Colon (tissue), 2 donors: ENCODE results near the gene UTP15.

ENCODE experiments used
- FAIRE-seq: peaks from 2 replicates; lab custom pipeline; 2012; peaks lifted over from hg19 to GRCh38; lab: Jason Lieb, UNC
- donor health status: control.
- donor health status: control.

UTP15 gene

GRCh38 chr5:73565139-73565968 lies at the start of gene UTP15, which contains the start of gene ANKRA2:
TSS of gene UTP15 (plus strand) at chr5:73565743. CDS start at chr5:73567345, 1,602 bp downstream.
TSS of gene ANKRA2 (minus strand) at chr5:73565639. CDS start at chr5:73562881, 2,758 bp downstream.
- FAIRE-seq = peak; percentile 31

GRCh38 chr5:73519531-73520283 lies 45.8 kb upstream of the UTP15 start:
- no peak for FAIRE-seq

DNA sequence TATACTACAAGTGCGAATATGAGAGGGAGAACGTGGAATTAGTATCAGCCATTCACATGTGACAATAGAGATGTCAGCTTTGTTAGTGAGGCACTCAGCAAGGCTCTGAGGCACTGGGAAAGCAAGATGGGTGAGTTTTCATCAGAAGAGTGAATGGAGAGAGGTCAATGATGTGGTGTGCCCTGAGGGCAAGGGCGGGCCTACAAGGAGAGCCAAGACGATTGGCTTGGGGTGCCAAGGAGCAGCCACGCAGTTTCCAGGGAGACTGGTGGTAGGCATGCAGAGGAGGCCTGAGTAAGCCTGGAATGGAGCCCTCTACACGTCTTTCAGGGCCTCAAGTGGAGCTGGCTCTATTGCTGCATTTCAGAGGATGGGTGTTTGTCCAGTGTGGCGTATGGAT lies 42.6 kb upstream of the UTP15 start:
- FAIRE-seq = no peak

DNA sequence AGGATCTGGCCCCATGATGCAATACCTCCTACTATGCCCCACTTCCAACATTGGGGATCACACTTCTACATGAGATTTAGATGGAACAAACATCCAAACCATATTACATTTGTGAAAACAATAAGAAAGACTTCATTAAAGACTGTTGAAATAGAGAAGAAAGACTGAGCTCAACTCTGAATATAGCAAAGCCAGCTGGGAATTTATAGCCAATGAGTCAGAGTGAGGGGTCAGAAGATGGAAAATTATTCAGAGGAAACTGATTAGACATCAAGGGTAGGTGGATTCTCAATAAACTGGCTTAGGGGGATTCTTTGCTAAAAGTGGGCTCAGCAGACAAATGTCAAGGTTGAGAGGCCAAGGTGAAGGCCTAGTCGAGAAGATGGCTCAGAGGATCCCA lies 41.7 kb upstream of the UTP15 start:
- FAIRE-seq = no peak

GRCh38 chr5:73525606-73526203 lies 39.8 kb upstream of the UTP15 start:
- no peak for FAIRE-seq

- no peak for FAIRE-seq
Observed at GRCh38 chr5:73528248-73528647, 37.3 kb upstream of the UTP15 start.

- FAIRE-seq = no peak
Observed at GRCh38 chr5:73529081-73529480, 36.5 kb upstream of the UTP15 start.

DNA sequence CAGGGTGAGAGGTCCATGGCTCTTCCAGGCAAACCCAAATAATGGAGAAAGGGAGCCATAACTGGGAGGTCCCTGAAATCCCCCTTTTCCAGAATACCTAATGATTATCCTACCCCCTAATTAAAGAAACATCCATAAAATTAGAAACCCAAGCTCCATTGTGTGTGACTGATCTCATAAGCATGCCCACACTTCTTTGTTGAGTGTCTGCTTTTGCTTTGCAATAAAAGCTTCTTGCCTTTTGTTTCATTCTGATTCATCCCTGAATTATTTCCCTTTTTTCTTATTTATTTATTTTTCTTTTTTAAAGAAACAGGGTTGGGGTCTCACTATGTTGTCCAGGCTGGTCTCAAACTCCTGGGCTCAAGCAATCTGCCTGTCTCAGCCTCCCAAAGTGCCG lies 34.2 kb upstream of the UTP15 start:
- no peak for FAIRE-seq

- FAIRE-seq = no peak
Observed at GRCh38 chr5:73532195-73532594, 33.3 kb upstream of the UTP15 start.

GRCh38 chr5:73534011-73534644 lies 31.4 kb upstream of the UTP15 start:
- FAIRE-seq = no peak

DNA sequence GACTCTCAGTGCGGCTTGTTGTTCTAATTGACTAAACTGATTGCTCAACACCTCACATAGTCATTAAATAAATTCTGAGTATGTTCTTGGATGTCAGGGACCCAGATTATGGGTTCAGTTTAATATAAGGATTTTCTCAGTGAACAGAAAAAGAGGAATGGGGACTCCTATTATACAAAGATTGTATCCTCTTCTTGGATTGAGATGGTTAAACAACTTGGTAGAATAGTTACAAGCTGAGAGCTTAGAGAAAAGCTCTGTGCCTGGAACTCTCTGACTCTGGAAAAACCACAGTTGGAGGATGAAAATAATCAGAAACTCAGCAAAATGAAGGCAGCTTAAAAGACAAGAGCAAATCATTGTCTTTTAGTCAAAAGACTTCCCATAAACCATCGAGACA lies 30.6 kb upstream of the UTP15 start:
- no peak for FAIRE-seq

DNA sequence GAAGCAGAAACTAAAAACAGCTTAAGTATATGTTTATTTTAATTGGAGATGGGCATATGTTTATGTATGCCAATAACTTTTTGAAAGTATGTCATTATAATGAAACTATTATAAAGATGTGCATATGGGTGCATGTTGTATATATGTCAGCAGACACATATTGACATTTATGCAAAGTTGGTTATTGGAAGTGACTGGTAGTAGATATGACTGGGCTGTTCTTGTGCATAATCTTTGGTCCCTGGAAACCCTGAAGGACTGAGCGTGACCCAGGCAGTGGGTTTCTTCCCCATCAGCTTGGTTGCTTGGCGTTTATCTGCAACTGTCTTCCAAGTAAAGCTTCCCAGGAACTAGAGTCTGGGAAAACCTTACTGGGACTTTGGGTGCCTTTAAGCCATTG lies 25.8 kb upstream of the UTP15 start:
- FAIRE-seq = no peak

DNA sequence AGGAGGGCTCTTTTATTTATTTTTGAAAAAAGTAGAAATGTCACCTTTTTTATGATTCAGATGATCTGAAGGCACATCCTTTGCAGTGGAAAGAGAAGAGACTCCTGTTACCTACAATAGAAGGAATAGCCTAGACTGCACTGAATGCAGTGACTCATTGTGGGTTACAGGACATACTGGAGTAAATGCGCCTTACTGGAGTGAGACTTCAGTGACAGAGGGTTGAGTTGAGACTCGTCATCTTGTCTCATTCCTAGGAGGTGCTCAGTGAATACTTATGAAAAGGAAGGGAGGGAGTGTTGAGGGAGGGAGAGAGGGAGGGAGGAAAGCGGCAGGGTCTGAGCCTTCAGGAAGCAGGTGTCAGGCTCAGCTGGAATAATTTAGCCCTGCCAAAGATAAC lies 25.4 kb upstream of the UTP15 start:
- no peak for FAIRE-seq

DNA sequence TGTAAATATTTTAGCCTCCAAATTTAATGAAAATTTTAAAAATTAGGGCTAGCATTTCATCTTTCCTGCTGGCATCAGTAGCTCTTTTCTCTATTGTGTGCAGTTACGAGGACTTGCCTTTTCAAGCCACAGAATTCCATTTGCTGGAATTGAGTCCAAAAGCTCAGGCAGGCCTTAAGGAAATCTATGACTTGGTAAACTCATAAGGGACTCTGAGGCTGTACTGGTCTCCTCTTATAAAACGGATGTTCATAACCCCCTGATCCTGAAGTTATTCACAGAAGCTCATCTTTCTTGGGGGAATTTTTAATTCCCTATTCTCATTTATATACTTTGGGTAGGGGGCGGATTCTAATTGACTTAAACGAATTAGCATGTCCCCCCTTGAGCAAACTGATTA lies 23.5 kb upstream of the UTP15 start:
- FAIRE-seq = no peak

DNA sequence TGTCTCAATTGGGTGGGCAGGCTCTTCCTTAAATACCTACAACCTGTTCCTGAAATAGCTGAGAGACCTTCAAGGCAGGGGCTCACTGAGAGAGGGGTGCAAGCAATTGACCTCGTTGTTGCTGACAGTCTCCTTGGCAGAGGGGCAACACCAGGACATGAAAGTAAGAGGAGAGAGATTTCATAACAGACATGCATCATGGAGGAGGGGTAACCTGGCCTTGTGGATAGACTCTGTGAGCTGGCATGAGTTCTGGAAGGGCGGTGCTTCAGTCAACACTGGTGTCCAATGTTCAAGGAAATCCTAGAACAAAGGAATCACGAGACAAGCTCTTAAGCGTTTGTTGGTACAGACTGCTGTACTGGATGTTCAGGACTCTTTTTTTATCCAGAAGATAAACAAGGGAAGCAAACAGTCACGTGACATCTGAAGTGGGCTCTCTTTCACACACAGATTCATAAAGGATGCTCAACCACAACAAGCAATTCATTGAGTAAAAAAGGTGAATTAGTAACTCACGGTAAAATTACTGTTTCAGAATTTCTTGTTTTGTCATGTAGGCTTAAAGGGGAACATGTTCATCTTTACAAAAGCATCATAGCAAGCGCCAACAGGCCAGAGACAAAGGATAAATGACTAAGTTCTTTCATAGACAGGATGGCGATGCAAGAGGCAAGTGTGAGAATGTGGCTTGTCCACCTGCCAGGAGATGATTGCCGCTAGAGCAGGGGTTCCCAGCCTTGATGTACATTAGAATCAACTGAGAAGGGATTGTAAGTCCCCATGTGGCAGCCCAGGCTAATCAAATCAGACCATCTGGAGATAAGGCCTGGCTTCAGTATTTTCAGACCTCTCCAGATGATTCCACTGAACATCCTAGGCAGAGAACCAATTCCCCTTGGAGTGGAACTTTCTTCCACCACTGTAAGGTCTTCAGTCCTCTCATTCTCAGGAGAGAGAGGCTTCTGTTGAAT lies 20.8 kb upstream of the UTP15 start:
- FAIRE-seq = no peak

DNA sequence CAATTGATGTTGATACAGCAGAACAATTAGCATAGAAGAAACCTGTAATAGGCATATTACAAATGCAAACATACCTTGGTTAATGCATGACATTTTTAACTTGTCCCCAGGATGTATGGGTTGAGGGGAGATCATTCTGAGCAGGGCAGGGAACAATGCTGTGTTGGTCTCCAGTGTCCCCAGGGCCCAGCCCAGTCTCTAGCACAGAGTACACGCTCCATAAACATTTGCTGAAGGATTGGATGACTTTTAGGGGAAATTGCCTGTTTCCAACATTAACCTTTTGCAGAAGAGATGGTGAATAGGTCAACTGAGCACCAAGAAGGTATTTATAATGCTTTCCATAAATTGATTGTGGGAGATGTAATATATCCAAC lies 20.2 kb upstream of the UTP15 start:
- FAIRE-seq = no peak

DNA sequence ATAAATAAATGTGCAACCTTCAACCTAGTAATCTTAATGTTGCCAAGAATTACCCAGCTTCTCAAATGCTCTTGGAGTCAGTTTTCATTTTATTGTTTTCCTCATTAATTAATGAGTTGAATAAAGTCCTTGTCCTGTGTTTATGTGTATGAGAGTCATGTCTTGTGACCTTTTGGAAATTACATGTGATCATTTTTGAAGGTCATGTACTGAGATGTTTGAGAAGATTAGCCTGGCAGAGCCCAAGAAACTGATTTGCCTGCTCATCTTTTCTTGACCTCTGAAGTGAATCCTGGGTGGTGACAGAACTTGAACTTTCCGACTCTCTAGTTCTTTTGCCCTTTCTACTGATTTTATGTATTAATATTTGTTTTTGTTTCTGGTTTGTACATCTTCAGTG lies 15.5 kb upstream of the UTP15 start:
- no peak for FAIRE-seq

GRCh38 chr5:73552642-73553041 lies 12.9 kb upstream of the UTP15 start:
- FAIRE-seq = no peak

DNA sequence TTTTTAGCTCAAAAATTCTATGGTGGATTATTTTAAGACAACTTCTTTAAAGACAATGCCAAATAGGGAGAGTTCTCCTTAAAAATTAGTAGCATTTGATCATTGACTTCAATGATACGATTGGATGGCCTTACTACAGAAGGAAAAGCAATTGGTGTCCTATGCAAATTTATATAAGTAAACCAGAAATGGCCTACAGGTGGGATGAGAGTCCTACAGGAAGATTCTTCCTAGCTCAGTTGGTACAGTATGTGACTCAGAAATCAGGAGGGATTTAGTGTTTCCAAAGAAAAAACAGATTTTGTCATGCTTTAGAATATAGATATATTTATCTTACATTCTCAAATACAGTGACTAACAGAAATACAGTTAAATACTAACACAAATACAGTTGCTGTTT lies 6.6 kb upstream of the UTP15 start:
- no peak for FAIRE-seq

DNA sequence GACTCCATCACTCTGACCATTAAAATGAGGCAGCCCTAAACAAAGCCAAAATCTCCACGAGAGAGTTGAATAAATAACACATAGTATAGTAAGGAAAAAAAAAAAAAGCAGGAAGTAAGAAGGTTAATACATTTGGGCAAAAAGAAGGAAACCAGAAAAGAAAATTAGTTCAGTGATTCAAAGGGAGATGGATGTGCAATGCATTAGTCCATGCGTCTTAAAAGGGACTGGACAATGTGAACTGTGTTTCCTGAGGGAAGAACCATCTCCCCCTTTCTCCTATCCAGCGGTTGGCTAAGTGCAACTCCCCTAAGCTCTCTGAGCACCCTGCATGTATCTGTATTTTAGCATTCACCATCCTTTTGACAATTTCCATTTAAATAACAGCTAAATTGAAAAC lies 1.5 kb upstream of the UTP15 start:
- no peak for FAIRE-seq

- no peak for FAIRE-seq
Observed at GRCh38 chr5:73564675-73565074, 868 bp upstream of the UTP15 start.
